Measurements from ENCODE around the gene SLC41A2. TPM values are rescaled to one million over a fixed set of nuclear protein-coding genes. Genes with fewer than 3 reads are reported as not detected.

Gene SLC41A2
- total RNA-seq, 1 donor from 2014 or later = 11.9 TPM

- no peak overlapping the region for H2AFZ ChIP-seq (replicated peaks)
- no peak overlapping the region for H3K4me2 ChIP-seq
- Mint-ChIP-seq H3K27ac (no peak overlapping the region), H3K4me1 (peaks cover 44% of the 10 kb centered on the region), H3K27me3 (ENCODE audit: insufficient read depth, low read depth) (peaks cover 16% of the 10 kb centered on the region), H3K36me3 (peaks cover 2% of the 10 kb centered on the region), H3K9me3 (no peaks in the 10 kb centered on the region), H3K4me3 (peak overlapping the region; percentile 90)
- TF ChIP-seq EZH2phosphoT487 (IDR thresholded peaks at IDR 0.05) (no peak), EZH2 (IDR thresholded peaks at IDR 0.05) (no peak)
- TF ChIP-seq, protein P1, sequence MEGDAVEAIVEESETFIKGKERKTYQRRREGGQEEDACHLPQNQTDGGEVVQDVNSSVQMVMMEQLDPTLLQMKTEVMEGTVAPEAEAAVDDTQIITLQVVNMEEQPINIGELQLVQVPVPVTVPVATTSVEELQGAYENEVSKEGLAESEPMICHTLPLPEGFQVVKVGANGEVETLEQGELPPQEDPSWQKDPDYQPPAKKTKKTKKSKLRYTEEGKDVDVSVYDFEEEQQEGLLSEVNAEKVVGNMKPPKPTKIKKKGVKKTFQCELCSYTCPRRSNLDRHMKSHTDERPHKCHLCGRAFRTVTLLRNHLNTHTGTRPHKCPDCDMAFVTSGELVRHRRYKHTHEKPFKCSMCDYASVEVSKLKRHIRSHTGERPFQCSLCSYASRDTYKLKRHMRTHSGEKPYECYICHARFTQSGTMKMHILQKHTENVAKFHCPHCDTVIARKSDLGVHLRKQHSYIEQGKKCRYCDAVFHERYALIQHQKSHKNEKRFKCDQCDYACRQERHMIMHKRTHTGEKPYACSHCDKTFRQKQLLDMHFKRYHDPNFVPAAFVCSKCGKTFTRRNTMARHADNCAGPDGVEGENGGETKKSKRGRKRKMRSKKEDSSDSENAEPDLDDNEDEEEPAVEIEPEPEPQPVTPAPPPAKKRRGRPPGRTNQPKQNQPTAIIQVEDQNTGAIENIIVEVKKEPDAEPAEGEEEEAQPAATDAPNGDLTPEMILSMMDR (IDR thresholded peaks at IDR 0.05) = no peak
- H3K9me3 ChIP-seq (ENCODE audit: low read depth) = no peaks in the 10 kb centered on the region
- no peak overlapping the region for H3K9ac ChIP-seq
- H3K4me3 ChIP-seq = no peak overlapping the region
- no peak for DNase-seq (ENCODE audit: low spot score)
- no peaks in the 10 kb centered on the region for H4K20me1 ChIP-seq (ENCODE audit: low read depth)
- H3K79me2 ChIP-seq (ENCODE audit: low read depth) = no peaks in the 10 kb centered on the region
- no peaks in the 10 kb centered on the region for H3K4me1 ChIP-seq
- H3F3A ChIP-seq (ENCODE audit: low read depth) = no peaks in the 10 kb centered on the region
- H3K27ac ChIP-seq = no peak overlapping the region
- peaks cover 54% of the 10 kb centered on the region for H3K27me3 ChIP-seq
- no peaks in the 10 kb centered on the region for H3K36me3 ChIP-seq
These were observed 1.3 kb upstream of the SLC41A2 start for GRCh38 chr12:104959335-104959841.

DNA sequence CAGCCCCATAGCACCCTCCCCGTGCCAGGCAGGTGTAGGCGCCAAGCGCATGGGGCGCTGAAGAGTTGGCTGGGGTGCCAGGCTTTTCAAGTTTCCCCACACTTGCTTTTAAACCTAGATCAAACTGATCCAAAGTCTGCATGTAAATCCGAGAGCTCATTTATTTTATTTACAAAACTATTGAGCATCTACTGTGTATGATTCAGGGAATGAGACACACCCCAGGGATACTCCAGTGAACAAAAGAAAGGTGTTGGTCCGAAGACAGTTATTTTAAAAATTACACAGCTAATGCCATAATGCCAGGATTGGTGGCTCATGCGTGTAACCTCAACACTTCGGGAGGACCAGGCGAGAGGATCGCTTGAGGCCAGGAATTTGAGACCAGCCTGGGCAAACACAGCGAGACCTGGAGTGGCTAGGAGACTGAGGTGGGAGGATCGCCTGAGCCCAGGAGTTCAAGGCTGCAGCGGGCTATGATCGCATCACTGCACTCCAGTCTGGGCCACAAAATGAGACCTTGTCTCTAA is 780 bp upstream of the SLC41A2 start:
- DNase-seq (ENCODE audit: low spot score) = no peak

DNA sequence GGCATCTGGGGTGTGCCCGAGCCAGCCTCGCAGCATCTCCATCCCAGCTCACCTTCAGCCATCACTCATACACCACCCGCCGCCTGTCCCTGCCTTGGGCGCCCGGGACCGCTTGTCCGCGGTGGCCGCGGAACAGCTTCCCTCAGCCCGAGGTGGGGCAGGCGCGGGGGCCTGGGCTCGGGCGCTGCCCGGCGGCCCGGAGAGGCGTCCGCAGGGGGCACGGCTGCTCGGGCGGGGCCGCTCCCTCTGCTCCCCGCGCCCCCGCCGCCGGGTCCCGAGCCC is 430 bp downstream of the SLC41A2 start:
- no peak for DNase-seq (ENCODE audit: low spot score)
- Mint-ChIP-seq H3K27me3 (ENCODE audit: insufficient read depth, low read depth) (peaks cover 18% of the 10 kb centered on the region), H3K27ac (no peak overlapping the region), H3K4me1 (peaks cover 27% of the 10 kb centered on the region), H3K9me3 (no peaks in the 10 kb centered on the region), H3K36me3 (peaks cover 2% of the 10 kb centered on the region), H3K4me3 (peak overlapping the region; percentile 90)
- H3K27me3 ChIP-seq = peaks cover 64% of the 10 kb centered on the region
- no peak overlapping the region for H3K9ac ChIP-seq
- H3F3A ChIP-seq (ENCODE audit: low read depth) = no peaks in the 10 kb centered on the region
- no peaks in the 10 kb centered on the region for H3K36me3 ChIP-seq
- no peaks in the 10 kb centered on the region for H4K20me1 ChIP-seq (ENCODE audit: low read depth)
- peak overlapping the region; percentile 82 for H3K4me2 ChIP-seq
- H3K4me3 ChIP-seq = peak overlapping the region; percentile 91
- no peaks in the 10 kb centered on the region for H3K79me2 ChIP-seq (ENCODE audit: low read depth)
- no peaks in the 10 kb centered on the region for H3K4me1 ChIP-seq
- H2AFZ ChIP-seq (replicated peaks) = peak overlapping the region; percentile 100
- no peaks in the 10 kb centered on the region for H3K9me3 ChIP-seq (ENCODE audit: low read depth)
- no peak for TF ChIP-seq EZH2phosphoT487 (IDR thresholded peaks at IDR 0.05)
- TF ChIP-seq EZH2 (IDR thresholded peaks at IDR 0.05) = peak; percentile 42
- TF ChIP-seq, protein P1 (IDR thresholded peaks at IDR 0.05) = no peak
- no peak overlapping the region for H3K27ac ChIP-seq

More for the DNA sequence above, 780 bp upstream of the SLC41A2 start:
- Histone ChIP-seq H3K36me3 (no peaks in the 10 kb centered on the region), H3K79me2 (ENCODE audit: low read depth) (no peaks in the 10 kb centered on the region), H3K4me2 (peak overlapping the region; percentile 82), H2AFZ (replicated peaks) (peak overlapping the region; percentile 63), H3K4me1 (no peaks in the 10 kb centered on the region), H3F3A (ENCODE audit: low read depth) (no peaks in the 10 kb centered on the region), H4K20me1 (ENCODE audit: low read depth) (no peaks in the 10 kb centered on the region), H3K27me3 (peaks cover 60% of the 10 kb centered on the region), H3K4me3 (peak overlapping the region; percentile 91), H3K9ac (no peak overlapping the region), H3K9me3 (ENCODE audit: low read depth) (no peaks in the 10 kb centered on the region), H3K27ac (no peak overlapping the region)
- peak overlapping the region; percentile 90 for H3K4me3 Mint-ChIP-seq
- no peaks in the 10 kb centered on the region for H3K9me3 Mint-ChIP-seq
- TF ChIP-seq EZH2 (IDR thresholded peaks at IDR 0.05) (no peak), EZH2phosphoT487 (IDR thresholded peaks at IDR 0.05) (no peak)
- TF ChIP-seq, protein P1 (IDR thresholded peaks at IDR 0.05) = no peak
- H3K27ac Mint-ChIP-seq = no peak overlapping the region
- peaks cover 16% of the 10 kb centered on the region for H3K27me3 Mint-ChIP-seq (ENCODE audit: insufficient read depth, low read depth)
- H3K36me3 Mint-ChIP-seq = peaks cover 2% of the 10 kb centered on the region
- H3K4me1 Mint-ChIP-seq = peaks cover 39% of the 10 kb centered on the region

Measured in neural progenitor cell (in vitro differentiated cells).